Endothelial cell of umbilical vein (primary cell): ENCODE data around the gene ABHD5. TPM values are rescaled to one million over a fixed set of nuclear protein-coding genes. Genes with fewer than 3 reads are reported as not detected.

Experiments used
- BruUV-seq: library from RNA; stranded (reverse); fragments of 400-500 nt; replicated peaks from 2 replicates; lab custom pipeline; 2021; lab: Mats Ljungman, UMichigan
- CTCF ChIA-PET: fragments of 300-600, 350-600 bp; sonication (Branson Sonifier 250); formaldehyde crosslinking; loops from one replicate; lab custom pipeline; 2021; ENCODE audit warnings: antibody characterized with exemption, inconsistent platforms; lab: Charles Lee
- POLR2A ChIA-PET: fragments of 300-600, 350-600 bp; sonication (Branson Sonifier 250); formaldehyde crosslinking; loops from one replicate; lab custom pipeline; 2021; ENCODE audit warnings: antibody characterized with exemption, inconsistent platforms; lab: Charles Lee
- DNase-seq: peaks from one replicate; pipeline ENCODE4 v3.0.0-alpha.2; 2011; ENCODE audit warnings: low read depth, low spot score
- FAIRE-seq: peaks from 2 replicates; lab custom pipeline; 2011; peaks lifted over from hg19 to GRCh38; lab: Jason Lieb, UNC
- H2AFZ ChIP-seq: 2 replicates; pipeline ENCODE4 v1.6.0; 2012; ENCODE audit warnings: low read depth, low read length, control low read depth, inconsistent platforms
- H3K27ac ChIP-seq: 2 replicates; pipeline ENCODE4 v1.5.1; 2011; ENCODE audit warnings: low read depth, mild to moderate bottlenecking, control low read depth, low read length, moderate library complexity; ENCODE audit not compliant: insufficient read depth
- H3K27me3 ChIP-seq, 2 experiments: 2 replicates each; pipeline versions ENCODE4 v1.6.0 to v1.6.1; 2011; ENCODE audit warnings: low read length in 2 of 2, mixed read lengths in 1 of 2; ENCODE audit not compliant: control insufficient read depth in 2 of 2, insufficient read depth in 2 of 2
- H3K36me3 ChIP-seq, 2 experiments: 2 replicates in 1 of 2; 3 replicates in 1 of 2; pipeline ENCODE4 v1.5.1; 2011; ENCODE audit warnings: low read length in 2 of 2, mild to moderate bottlenecking in 1 of 2, moderate library complexity in 1 of 2; ENCODE audit not compliant: control insufficient read depth in 2 of 2, insufficient read depth in 2 of 2; ENCODE audit errors: extremely low read depth in 1 of 2
- H3K4me1 ChIP-seq: 3 replicates; pipeline ENCODE4 v1.5.1; 2011; ENCODE audit warnings: mild to moderate bottlenecking, low read length; ENCODE audit not compliant: control insufficient read depth, insufficient read depth; ENCODE audit errors: extremely low read depth
- H3K4me2 ChIP-seq: 2 replicates; pipeline ENCODE4 v1.6.1; 2011; ENCODE audit warnings: low read length, control low read depth, mixed read lengths; ENCODE audit not compliant: insufficient read depth
- H3K4me3 ChIP-seq, 3 experiments: fragments of 200-600 bp in 1 of 3; sonication (generic), shearing (Covaris generic) in 1 of 3; replicated peaks in 1 of 3; 2 replicates each; pipeline ENCODE4 v1.5.1; 2011 to 2016; ENCODE audit warnings: control low read depth in 3 of 3, low read length in 3 of 3, mild to moderate bottlenecking in 2 of 3, inconsistent platforms in 1 of 3, low read depth in 1 of 3, moderate library complexity in 1 of 3; ENCODE audit not compliant: insufficient read depth in 1 of 3
- H3K79me2 ChIP-seq: 2 replicates; pipeline ENCODE4 v1.6.0; 2012; ENCODE audit warnings: low read length, inconsistent platforms; ENCODE audit not compliant: control insufficient read depth, insufficient read depth
- H3K9ac ChIP-seq: replicated peaks from 2 replicates; pipeline ENCODE3; 2011; ENCODE audit warnings: low read length, control low read depth; ENCODE audit not compliant: insufficient read depth; ENCODE audit errors: extremely low read depth
- H3K9me1 ChIP-seq: replicated peaks from 3 replicates; pipeline ENCODE4 v1.6.0; 2011; ENCODE audit warnings: mild to moderate bottlenecking, low read length; ENCODE audit not compliant: control insufficient read depth, insufficient read depth; ENCODE audit errors: extremely low read depth
- H3K9me3 ChIP-seq: replicated peaks from 2 replicates; pipeline ENCODE4 v1.5.1; 2012; ENCODE audit warnings: low read length, inconsistent platforms; ENCODE audit not compliant: control insufficient read depth, insufficient read depth
- H4K20me1 ChIP-seq: replicated peaks from 2 replicates; pipeline ENCODE3; 2011; ENCODE audit warnings: mild to moderate bottlenecking, low read length; ENCODE audit not compliant: control insufficient read depth, insufficient read depth; ENCODE audit errors: extremely low read depth
- CTCF ChIP-seq, 2 donors: IDR thresholded peaks; 1 replicate in 1 of 2; 2 replicates in 1 of 2; pipeline ENCODE4 v1.5.1; 2011; ENCODE audit warnings: low read length in 2 of 2, mild to moderate bottlenecking in 2 of 2, moderate library complexity in 2 of 2, control low read depth in 1 of 2, inconsistent platforms in 1 of 2, low read depth in 1 of 2; ENCODE audit not compliant: insufficient read depth in 1 of 2; ENCODE audit errors: extremely low read depth in 1 of 2
- EZH2 ChIP-seq: IDR thresholded peaks from 2 replicates; pipeline ENCODE4 v1.6.1; 2012; ENCODE audit warnings: borderline replicate concordance, low read depth, mild to moderate bottlenecking, moderate library complexity, low read length, inconsistent platforms; ENCODE audit not compliant: severe bottlenecking
- FOS ChIP-seq: IDR thresholded peaks from 2 replicates; pipeline ENCODE4 v1.6.1; 2011; ENCODE audit warnings: mild to moderate bottlenecking, low read length, moderate library complexity, borderline replicate concordance; ENCODE audit not compliant: insufficient read depth
- GATA2 ChIP-seq: IDR thresholded peaks from 2 replicates; pipeline ENCODE4 v1.7.0; 2011; ENCODE audit warnings: low read depth, mild to moderate bottlenecking, moderate library complexity, mixed read lengths, low read length; ENCODE audit not compliant: insufficient read length, insufficient read depth
- JUN ChIP-seq: IDR thresholded peaks from 2 replicates; pipeline ENCODE4 v1.6.1; 2011; ENCODE audit warnings: borderline replicate concordance, low read depth; ENCODE audit not compliant: insufficient read length, insufficient read depth
- MAX ChIP-seq: IDR thresholded peaks from 2 replicates; pipeline ENCODE4 v1.6.1; 2011; ENCODE audit not compliant: insufficient read depth, insufficient read length
- MYC ChIP-seq: IDR thresholded peaks from one replicate; pipeline ENCODE4 v1.6.1; 2011; ENCODE audit warnings: mild to moderate bottlenecking, low read depth, low read length
- POLR2A ChIP-seq: IDR thresholded peaks from 2 replicates; pipeline ENCODE4 v1.6.1; 2012; ENCODE audit warnings: low read depth, mild to moderate bottlenecking, control low read depth, low read length
- POLR2AphosphoS5 ChIP-seq: IDR thresholded peaks from 2 replicates; pipeline ENCODE4 v1.6.1; 2012; ENCODE audit warnings: low read depth, mild to moderate bottlenecking, control low read depth, low read length, moderate library complexity; ENCODE audit not compliant: insufficient read depth
- dilution Hi-C: fragments of 300-500 bp; cut with MboI; formaldehyde crosslinking; loops from one replicate; pipeline ENCODE4 v1.15.0; 2019; ENCODE audit warnings: low sequenced_read_pairs; ENCODE audit not compliant: extremely low pct_ligation_motif_present
- intact Hi-C: fragments of 100-400 bp; cut with micrococcal nuclease; formaldehyde crosslinking; loops from one replicate; pipeline ENCODE4 v1.10.0; 2022
- polyA plus RNA-seq, 4 experiments: library from polyadenylated mRNA; depleted of rRNA in 3 of 4; stranded (reverse) in 3 of 4; unstranded in 1 of 4; fragments of >200 nt; gene quantifications; 2 replicates each; pipeline versions ENCODE4 v1.2.1 to v1.2.3, GENCODE V29; 2011 to 2012; ENCODE audit warnings: missing spikeins in 1 of 4
- total RNA-seq: library from RNA; stranded (reverse); gene quantifications from 2 replicates; pipeline ENCODE4 v1.2.3, GENCODE V29; 2021

ABHD5 gene
- total and polyA plus RNA-seq, 2 donors (not counting 3 experiments of a cell fraction or from before 2014, with no cell fraction given) = 10.0 to 21.2 TPM

GRCh38 chr3:43689766-43690399 lies 855 bp upstream of the ABHD5 start:
- no TSS peak for BruUV-seq
- no peak overlapping the region for H3K27ac ChIP-seq

More at GRCh38 chr3:43689766-43690399, 855 bp upstream of the ABHD5 start:
- peak overlapping the region; percentile 53 for H3K4me2 ChIP-seq
- TF ChIP-seq EZH2 (no peak), GATA2 (no peak), FOS (no peak), CTCF (IDR thresholded peaks at IDR 0.05; ENCODE audit: extremely low read depth in 1 of 2, insufficient read depth in 1 of 2, low read depth in 1 of 2, low read length in 2 of 2) (no peak), MAX (no peak), JUN (no peak), POLR2A (no peak), POLR2AphosphoS5 (no peak), MYC (no peak)
- H3K9me3 ChIP-seq = no peaks in the 10 kb centered on the region
- peak overlapping the region in 2 of 3 experiments; percentile 24 to 88 for H3K4me3 ChIP-seq
- CTCF ChIA-PET = interaction anchor here (0.7 to 2.6 kb wide), 4 partner anchors 36 to 146 kb away, joined by 3 to 9 read pairs (median 4); no protein-coding TSS in a partner anchor
- dilution Hi-C loops = no loop called here
- intact Hi-C loops = loop anchor here (1.0 to 5.0 kb wide), 11 partner anchors 57 to 547 kb away; partner anchors contain the start of gene ANO10
- peaks cover 6% of the 10 kb centered on the region for H4K20me1 ChIP-seq
- FAIRE-seq (no peak), DNase-seq (no peak)
- POLR2A ChIA-PET = interaction anchor here (0.8 to 1.0 kb wide), 2 partner anchors 15 to 68 kb away, joined by 3 read pairs; partner anchors contain the start of gene ANO10
- H3K27me3 ChIP-seq = peaks cover 0 to 1% of the 10 kb centered on the region in 2 experiments
- H2AFZ ChIP-seq = peak overlapping the region; percentile 95
- peaks cover 21% of the 10 kb centered on the region for H3K79me2 ChIP-seq
- no peaks in the 10 kb centered on the region for H3K36me3 ChIP-seq
- H3K9ac ChIP-seq = peak overlapping the region; percentile 2
- H3K4me1 ChIP-seq = peaks cover 12% of the 10 kb centered on the region
- H3K9me1 ChIP-seq = no peaks in the 10 kb centered on the region
